Stromal cell of bone marrow (primary cell): Measurements from ENCODE around the gene A4GALT.
"Not testable (repeated sequence)": the region's sequence is repeated elsewhere in the genome, so short reads cannot be mapped to it uniquely, and the experiment has no call there.

ENCODE experiments used
- DNase-seq: peaks from one replicate; pipeline ENCODE4 v3.0.0-alpha.2; 2012; ENCODE audit warnings: low read depth

A4GALT gene

GRCh38 chr22:42682113-42682851, 38.4 kb downstream of the A4GALT start:
- DNase-seq, result no peak

GRCh38 chr22:42680648-42681047, 40.0 kb downstream of the A4GALT start:
- peak; percentile 97 for DNase-seq

GRCh38 chr22:42679691-42680090, 41.0 kb downstream of the A4GALT start:
- DNase-seq, result no peak

GRCh38 chr22:42678894-42679293, 41.8 kb downstream of the A4GALT start:
- no peak for DNase-seq

- DNase-seq, result not testable (repeated sequence)
These were observed 42.7 kb downstream of the A4GALT start for GRCh38 chr22:42677936-42678335.

- peak; percentile 88 for DNase-seq
These were observed 44.5 kb downstream of the A4GALT start for GRCh38 chr22:42676059-42676607.

- DNase-seq, result no peak
These were observed 46.7 kb downstream of the A4GALT start for GRCh38 chr22:42673898-42674401.

- DNase-seq, result not testable (repeated sequence)
These were observed 47.6 kb downstream of the A4GALT start for GRCh38 chr22:42673071-42673470.

GRCh38 chr22:42670921-42671709, 49.6 kb downstream of the A4GALT start:
- no peak for DNase-seq

- DNase-seq, result no peak
These were observed 50.6 kb downstream of the A4GALT start for GRCh38 chr22:42670046-42670445.

GRCh38 chr22:42666393-42666792, 54.3 kb downstream of the A4GALT start:
- not testable (repeated sequence) for DNase-seq

GRCh38 chr22:42664976-42665831, 55.5 kb downstream of the A4GALT start:
- no peak for DNase-seq

- DNase-seq, result no peak
These were observed 58.5 kb downstream of the A4GALT start for GRCh38 chr22:42661985-42662831.

- no peak for DNase-seq
These were observed 64.1 kb downstream of the A4GALT start for GRCh38 chr22:42656578-42656977.

- DNase-seq, result no peak
These were observed 65.0 kb downstream of the A4GALT start for GRCh38 chr22:42655693-42656092.

GRCh38 chr22:42654436-42655073, 66.1 kb downstream of the A4GALT start:
- DNase-seq, result no peak

- no peak for DNase-seq
These were observed 66.7 kb downstream of the A4GALT start for GRCh38 chr22:42653999-42654398.

GRCh38 chr22:42651134-42651533, 69.5 kb downstream of the A4GALT start:
- no peak for DNase-seq

- DNase-seq, result peak; percentile 70
These were observed 71.2 kb downstream of the A4GALT start, which contains the start of gene CYB5R3 for GRCh38 chr22:42649246-42650099. CYB5R3 (minus strand) TSS chr22:42649392; CDS start chr22:42649315, 77 bp downstream.
